Measurements from ENCODE around the gene ITCH. TPM values are rescaled to one million over a fixed set of nuclear protein-coding genes. Genes with fewer than 3 reads are reported as not detected.
"Not testable (repeated sequence)": the region's sequence is repeated elsewhere in the genome, so short reads cannot be mapped to it uniquely, and the experiment has no call there.

The ITCH gene
- total RNA-seq, 1 donor from 2014 or later = 83.3 TPM

DNA sequence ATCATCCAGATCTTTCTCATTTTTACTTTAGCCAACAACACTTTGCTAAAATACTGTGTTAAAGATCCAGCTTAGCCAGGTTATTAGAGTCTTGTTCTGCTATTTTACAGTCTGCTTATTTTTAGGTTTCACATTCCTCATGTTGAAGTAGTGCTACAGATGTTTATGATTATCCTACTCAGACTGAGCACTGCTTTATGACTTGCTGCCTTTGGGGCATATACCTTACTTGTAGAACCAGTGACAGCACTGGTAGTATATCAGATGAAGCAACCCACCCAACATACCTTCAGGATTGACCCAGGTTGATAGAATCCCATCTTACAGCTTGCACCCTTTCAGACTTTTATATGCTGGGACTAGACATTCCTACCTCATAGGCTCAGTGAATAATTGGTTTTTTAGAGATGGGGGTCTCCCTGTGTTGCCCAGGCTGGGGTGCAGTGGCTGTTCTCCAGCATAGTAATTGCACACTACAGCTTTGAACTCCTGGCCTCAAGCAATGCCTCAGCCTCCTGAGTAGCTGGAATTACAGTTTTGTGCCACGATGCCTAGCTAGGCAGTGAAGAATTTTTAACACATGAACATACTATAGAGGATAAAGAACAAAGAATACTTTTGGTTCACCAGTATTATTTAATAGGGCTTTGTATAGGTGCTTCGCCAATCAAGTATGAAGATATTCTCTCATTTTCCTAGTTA, 89.4 kb downstream of the ITCH start:
- DNase-seq (ENCODE audit: low spot score) = peak; percentile 60

DNA sequence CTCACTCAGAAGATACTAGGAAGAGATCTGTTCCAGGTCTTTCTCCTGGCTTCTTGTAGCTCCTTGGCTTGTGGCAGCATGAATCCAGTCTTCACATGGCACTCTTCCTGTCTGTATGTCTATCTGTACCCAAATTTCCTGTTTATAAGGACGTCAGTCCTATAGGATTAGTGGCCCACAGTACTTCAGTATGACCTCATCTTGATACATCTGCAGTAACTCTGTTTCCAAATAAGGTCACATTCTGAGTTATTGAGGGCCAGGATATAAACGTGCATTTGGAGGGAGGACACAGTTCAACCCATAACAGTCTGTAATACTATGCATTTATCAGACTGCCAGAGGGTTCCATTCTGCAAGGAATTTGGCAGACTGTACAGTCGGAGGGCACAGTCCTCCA, 95.6 kb downstream of the ITCH start:
- peak; percentile 38 for DNase-seq (ENCODE audit: low spot score)

DNA sequence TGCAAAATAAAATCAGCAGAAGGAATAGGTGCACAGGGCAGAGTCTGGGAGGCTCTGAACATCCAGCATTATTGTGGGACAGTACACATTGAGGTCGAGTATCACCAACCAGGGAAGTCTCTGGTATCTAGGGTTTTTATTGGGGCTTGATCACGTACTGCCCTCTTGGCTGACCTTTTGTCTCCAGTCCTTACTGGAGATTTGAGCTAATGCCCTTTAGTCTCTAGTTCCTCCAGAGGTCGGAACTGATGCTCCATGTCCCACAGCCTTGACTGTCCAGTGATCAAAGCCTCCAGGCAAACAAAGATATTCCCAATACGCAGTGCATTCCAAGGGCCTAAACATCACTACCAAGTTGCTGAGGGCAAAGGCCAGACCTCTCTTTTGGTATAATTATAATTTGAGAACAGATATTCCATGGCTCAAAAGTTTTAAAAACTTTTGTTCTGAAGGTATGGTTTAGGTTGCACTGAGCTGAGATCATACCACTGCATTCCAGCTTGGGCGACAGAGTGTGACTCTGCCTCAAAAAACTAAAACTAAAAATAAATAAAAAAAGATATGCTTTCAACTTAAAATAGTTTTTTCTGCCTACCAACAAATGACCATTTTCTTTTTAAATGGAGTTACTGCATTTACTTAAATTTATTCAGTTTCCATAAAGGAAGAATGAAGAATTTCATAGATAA, 96.3 kb downstream of the ITCH start:
- no peak for DNase-seq (ENCODE audit: low spot score)

DNA sequence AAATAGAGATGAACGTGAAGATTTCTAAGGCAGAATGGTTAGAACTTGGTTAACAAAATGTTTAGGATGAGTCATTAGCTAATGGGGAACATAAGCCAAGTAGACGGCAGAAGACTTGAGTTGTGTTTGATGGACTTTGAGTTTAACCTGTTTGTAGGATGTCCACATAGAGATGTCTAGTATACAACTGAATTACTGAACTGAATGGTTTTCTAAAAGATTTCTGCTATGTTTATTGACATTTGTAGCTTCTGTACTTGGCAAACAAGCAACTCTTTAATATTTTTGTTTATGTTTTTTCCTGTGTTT, 98.7 kb downstream of the ITCH start:
- no peak for DNase-seq (ENCODE audit: low spot score)

DNA sequence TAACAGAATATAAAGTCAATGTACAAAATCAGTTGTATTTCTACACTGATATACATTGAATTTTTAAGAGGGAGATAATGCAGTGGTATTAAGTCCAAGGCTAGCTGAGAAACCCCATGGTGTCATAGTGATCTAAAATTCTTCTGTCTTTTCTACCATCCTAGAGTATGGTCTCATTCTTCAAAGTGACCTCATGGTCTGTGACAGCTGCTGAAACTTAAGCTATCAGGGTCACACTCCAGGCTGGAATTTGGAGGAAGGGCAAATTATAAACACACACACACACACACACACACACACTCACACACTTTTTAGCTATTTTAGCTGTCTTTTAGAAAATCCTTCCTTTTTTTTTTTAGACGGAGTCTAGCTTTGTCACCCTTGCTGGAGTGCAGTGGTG, 105.9 kb downstream of the ITCH start:
- no peak for DNase-seq (ENCODE audit: low spot score)

DNA sequence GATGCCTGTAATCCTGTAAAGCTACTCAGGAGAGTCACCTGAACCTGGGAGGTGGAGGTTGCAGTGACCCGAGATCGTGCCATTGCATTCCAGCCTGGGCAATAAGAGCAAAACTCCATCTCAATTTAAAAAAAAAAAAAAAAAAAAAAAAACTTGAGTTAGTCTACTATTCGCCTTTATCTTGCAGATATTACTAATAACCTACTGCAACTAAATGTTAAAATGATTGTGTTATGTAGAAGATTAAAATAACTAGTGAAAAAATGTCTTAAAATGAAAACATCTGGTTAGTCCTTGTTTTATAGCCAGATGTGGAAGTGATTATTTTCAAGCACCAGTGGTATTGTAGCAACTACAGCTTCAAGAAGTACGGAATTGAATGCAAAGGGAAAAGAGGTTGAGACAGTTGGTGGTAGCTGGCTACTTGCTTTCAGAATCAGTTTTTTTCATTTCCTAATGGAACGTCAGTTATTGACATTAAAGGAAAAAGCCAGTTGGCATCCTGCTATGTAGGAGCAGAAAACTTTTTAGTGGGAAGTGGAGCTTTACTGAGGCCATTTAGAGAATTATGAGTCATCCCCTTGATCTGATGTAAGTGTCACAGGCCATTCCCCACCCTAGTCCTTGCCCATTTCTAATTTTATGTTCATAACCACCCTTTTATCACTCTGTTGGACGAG, 109.3 kb downstream of the ITCH start:
- peak; percentile 45 for DNase-seq (ENCODE audit: low spot score)

DNA sequence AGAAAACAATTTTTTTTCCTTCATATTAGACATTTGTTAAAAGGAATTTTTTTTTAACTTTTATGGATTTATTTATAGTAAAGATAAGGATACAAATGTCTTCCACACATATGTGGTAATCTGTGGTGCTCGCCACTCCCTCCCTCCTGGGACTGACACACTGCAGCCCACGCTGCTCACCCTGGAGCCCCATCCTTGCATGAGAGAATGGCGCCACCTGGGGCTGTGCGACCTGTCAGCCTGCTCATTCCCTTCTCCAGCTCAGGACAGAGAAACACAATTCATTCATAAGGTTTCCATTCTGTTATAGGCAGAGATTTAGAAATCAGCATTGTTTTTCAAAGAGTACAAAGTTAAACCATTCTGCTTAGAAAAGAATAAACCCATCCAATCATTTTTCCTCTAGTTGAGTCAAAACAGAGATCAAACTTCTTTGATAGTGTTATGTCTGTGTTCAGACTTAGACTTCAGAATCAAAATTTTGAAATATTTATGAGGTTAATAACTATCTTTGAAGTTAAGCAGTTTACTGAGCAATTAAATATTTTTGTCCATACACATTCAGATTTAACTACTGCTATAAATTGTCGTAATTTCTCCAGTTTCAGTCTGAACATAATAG, 110.3 kb downstream of the ITCH start:
- DNase-seq (ENCODE audit: low spot score) = peak; percentile 32

DNA sequence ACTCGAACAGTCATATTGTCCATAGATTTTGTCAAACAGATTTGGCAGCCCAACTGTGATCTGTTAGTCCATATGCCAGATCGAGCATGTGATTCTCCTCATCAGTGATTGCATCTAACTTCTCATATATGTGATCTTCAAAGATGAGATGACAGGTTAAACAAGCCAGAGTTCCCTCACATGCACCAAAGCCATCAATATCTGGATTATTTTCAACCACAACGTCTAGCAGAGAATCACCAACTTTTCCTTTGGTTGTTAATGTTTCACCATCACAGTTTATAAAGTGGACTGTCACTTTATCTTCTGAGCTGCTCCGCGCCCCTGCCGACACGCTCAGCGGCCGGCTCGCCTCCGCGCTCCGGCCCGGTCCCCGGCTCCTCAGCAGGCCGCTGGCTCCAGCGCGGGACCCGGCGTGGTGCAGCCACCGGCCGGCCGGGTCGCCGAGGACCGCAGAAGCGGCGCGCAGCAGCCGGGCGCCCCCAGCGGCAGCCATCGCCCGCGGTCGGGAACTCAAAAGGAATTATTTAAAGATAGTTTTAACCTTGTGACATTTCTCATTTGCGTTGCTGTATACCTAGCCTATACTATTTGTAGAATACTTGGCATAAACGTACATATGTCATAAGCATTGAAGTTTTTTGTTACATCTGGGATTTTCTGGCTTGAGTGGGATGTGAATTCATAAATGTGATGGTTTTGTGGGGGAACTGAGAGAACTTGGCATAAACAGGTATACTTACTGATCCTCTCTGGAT, 113.1 kb downstream of the ITCH start:
- peak; percentile 38 for DNase-seq (ENCODE audit: low spot score)

DNA sequence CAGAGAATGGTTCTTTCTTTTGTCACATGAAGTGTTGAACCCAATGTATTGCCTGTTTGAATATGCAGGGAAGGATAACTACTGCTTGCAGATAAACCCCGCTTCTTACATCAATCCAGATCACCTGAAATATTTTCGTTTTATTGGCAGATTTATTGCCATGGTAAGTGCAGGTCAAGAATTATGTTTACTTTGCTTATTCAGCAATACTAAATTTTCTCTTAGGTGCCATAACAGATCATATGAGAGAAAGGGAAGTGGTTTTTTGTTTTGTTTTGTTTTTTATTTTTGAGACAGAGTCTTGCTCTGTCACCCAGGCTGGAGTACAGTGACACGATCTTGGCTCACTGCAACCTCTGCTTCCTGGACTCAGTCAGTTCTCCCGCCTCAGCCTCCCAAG, 116.6 kb downstream of the ITCH start:
- no peak for DNase-seq (ENCODE audit: low spot score)

DNA sequence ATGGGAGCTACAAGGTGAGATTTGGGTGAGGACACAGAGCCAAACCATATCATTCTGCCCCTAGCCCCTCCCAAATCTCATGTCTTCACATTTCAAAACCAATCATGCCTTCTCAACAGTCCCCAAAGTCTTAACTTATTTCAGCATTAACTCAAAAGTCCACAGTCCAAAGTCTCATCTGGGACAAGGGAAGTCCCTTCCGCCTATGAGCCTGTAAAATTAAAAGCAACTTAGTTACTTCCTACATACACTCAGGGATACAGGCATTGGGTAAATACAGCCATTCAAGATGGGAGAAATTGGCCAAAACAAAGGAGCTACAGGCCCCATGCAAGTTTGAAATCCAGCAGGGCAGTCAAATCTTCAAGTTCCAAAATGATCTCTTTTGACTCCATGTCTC, 119.1 kb downstream of the ITCH start:
- not testable (repeated sequence) for DNase-seq (ENCODE audit: low spot score)

DNA sequence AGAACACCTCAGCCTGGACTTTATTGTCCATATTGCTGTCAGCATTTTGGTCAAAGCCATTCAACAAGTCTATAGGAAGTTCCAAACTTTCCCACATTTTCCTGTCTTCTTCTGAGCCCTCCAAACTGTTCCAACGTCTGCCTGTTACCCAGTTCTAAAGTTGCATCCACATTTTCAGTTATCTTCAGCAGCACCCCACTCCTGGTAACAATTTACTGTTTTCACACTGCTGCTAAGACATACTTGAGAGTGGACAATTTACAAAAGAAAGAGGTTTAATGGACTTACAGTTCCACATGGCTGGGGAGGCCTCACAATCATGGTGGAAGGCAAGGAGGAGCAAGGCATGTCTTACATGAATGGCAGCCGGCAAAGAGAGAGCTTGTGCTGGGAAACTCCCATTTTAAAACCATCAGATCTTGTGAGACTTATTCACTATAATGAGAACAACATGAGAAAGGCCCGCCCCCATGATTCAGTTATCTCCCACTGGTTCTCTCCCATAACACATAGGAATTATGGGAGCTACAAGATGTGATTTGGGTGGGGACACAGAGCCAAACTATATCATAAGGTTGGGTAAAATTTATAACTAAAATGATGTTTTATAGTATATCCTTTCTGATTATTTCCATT, 120.6 kb downstream of the ITCH start:
- not testable (repeated sequence) for DNase-seq (ENCODE audit: low spot score)

DNA sequence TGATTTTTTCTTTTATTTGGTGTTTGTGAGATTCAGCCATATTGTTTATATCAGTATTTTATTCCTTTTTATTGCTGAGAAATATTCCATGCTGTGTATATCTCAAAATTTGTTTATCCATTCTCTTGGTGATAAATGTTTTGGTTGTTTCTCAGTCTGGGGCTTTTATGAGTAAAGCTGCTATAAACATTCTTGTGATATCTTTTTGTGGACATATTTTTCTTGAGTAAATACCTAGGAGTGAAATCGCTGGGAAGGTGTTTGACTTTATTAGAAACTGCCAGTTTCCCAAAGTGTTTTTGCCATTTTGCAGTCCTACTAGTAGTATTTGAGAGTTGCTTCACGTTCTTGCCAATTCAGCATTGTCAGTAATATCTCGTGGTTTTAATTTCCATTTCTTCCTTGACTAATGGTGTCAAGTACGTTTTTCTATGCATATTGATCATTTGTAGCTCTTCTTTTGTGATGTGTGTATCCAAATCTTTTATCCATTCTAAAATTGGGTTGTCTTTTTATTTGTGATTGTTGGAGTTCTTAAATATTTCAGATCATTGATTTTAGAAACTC, 122.1 kb downstream of the ITCH start:
- no peak for DNase-seq (ENCODE audit: low spot score)

DNA sequence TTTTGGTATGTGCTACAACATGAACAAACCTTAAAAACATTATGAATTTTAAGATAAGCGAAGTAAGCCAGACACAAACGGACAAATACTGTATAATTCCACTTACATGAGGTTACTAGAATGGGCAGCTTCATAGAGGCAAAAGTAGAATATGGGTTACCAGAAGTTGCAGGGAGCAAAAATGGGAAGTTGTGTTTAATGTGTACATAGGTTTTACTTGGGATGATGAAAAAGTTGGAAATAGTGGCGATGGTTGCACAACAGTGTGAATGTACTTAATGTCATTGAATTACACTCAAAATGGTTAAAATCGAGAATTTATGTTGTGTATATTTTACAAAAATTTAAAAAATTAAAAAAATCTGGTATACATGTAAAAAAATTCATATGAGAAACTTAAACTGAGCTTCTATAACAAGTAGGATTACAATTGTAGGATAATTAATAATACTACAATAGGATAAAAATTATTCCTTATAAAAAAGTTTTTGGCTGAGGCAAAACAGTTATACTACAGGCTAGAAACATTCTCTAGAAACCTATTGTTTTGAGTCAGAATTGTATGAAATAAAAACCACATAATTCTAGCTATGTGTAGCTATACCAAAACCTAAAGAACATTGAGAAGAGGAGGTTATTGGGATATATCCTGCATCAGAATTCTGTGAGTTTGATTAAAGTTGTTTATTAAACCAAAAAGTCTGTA, 128.3 kb downstream of the ITCH start:
- no peak for DNase-seq (ENCODE audit: low spot score)

DNA sequence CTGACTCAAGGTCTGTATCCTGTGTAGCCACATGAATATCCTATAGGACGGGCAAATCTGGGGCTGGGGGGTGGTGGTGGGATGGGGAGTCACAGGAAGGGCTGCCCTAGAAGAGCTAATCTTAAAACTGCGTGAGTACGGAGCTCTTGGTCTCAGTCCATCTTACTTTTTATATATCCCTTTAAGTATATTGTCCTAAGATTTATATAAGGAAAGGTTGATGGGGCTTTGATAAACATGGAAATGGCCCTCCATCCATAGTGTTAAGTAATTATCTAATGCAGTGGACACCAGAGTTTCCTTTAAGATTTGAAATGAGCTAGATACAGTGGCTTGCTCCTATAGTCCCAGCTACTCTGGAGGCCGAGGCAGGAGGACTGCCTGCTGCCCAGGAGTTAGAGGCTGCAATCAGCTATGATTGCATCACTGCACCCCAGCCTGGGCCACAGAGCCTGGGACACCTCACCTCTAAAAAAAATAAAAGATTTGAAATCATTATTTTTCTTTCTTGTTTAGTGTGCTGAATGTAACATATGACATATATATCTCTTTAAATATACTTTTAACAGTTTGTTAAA, 128.9 kb downstream of the ITCH start:
- no peak for DNase-seq (ENCODE audit: low spot score)

DNA sequence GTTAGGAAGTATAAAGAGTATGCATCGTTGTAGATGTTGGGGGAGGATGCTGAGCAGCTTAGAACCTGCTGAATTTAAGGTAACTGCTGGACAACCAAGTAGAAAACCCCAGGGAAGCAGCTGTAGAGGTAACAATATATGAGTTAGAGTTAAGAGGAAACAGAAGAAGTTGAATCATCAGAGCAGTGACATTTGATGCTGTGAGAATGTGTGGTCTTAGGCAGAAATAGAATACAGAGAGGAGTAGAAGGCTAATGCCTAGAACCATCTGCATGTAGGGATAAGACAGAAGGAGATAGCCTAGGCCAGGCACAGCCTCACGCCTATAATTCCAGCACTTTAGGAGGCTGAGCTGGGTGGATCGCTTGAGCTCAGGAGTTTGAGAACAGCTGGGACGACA, 130.6 kb downstream of the ITCH start:
- no peak for DNase-seq (ENCODE audit: low spot score)

DNA sequence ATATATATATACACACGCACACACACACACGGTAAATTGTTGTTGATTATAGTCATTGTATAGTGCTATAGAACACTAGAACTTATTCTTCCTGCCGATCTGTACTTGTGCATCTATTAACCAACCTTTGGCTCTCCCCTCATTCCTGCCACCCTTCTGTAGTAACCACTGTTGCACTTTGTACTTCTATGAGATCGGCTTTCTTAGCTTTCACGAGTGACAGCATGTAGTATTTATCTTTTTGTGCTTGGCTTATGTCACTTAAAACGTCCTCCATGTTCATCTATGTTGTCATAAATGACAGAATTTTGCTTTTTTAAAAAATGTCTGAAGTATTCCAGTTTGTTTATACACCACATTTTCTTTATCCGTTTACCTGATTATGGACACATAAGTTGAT, 132.2 kb downstream of the ITCH start:
- DNase-seq (ENCODE audit: low spot score) = no peak

DNA sequence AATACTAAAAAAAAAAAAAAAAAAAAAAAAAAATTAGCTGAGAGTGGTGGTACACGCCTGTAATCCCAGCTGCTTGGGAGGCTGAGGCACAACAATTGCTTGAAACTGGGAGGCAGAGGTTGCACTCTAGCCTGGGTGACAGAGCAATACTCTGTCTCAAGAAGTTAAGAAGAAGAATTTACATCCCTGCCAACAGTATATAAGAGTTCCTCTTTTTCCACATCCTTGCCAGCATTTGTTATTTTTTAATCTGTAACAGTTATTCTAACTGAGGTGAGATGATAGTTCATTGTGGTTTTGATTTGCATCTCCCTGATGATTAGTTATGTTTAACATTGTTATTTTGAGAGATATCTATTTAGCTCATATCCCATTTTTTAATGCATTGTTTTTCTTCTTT, 132.8 kb downstream of the ITCH start:
- DNase-seq (ENCODE audit: low spot score) = no peak

DNA sequence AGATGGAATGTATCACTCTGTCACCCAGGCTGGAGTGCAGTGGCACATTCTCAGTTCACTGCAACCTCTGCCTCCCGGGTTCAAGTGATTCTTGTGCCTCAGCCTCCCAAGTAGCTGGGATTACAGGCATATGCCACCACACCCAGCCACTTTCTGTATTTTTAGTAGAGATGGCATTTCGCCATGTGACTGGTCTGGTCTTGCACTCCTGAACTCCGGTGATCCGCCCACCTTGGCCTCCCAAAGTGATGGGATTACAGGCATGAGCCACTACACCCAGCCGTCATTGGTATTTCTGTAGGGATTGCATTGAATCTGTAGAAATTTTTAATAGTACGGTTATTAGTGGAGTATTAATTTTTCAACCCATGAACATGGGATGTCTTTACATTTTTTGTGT, 134.5 kb downstream of the ITCH start:
- not testable (repeated sequence) for DNase-seq (ENCODE audit: low spot score)

DNA sequence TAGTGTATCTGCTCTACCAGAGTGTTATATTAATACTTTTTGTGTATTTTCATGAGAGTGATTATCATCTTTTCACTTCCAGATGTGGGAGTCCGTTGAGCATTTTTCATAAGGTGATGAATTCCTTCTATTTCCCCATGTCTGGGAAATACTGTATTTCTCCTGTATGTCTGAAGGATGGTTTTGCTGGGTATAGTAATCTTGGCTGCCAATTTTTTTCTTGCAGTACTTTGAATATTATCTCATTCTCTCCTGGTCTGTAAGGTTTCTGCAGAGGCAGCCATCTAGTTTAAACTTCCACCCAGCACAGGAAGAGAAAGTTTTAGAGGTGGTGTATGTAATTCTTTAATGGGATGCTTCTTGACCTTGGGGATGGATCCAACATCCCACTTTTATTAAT, 137.8 kb downstream of the ITCH start:
- no peak for DNase-seq (ENCODE audit: low spot score)

DNA sequence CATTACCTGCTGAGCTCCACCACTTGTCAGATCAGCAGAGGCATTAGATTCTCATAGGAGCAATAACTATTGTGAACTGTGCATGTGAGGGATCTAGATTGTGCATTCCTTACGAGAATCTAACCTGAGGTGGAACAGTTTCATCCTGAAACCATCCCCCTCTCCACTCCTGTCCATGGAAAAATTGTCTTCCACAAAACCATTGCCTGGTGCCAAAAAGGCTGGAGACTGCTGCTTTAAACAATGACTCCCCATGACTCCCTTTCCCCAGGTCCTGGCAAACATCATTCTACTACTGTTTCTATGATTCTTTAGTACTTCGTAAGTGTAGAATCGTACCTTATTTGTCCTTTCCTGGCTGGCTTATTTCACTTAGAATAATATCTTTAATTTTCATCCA, 143.4 kb downstream of the ITCH start:
- DNase-seq (ENCODE audit: low spot score) = no peak

Data from umbilical cord (tissue), 2 donors.